Neural progenitor cell (in vitro differentiated cells): ENCODE results near the gene RILPL2.

Experiments
- CTCF ChIP-seq: fragments of 200-600 bp; sonication (generic); IDR thresholded peaks from 2 replicates; pipeline ENCODE4 v1.5.1; 2017; ENCODE audit warnings: antibody characterized with exemption, mild to moderate bottlenecking
- EZH2 ChIP-seq: fragments of 200-600 bp; sonication (generic); IDR thresholded peaks from 2 replicates; pipeline ENCODE4 v1.6.1; 2017; ENCODE audit warnings: antibody characterized with exemption, mild to moderate bottlenecking, moderate library complexity

GRCh38 chr12:123482876-123483275, 46.4 kb upstream of the RILPL2 start:
- TF ChIP-seq CTCF (no peak), EZH2 (no peak)
